Stimulated activated CD8-positive, alpha-beta memory T cell treated with anti-CD3 and anti-CD28 coated beads, Interleukin-7, amount 100 ng/mL, for 4 hours (primary cell): Measurements from ENCODE around the gene MTA2.
"Not testable (repeated sequence)": the region's sequence is repeated elsewhere in the genome, so short reads cannot be mapped to it uniquely, and the experiment has no call there.

Source experiments
- DNase-seq, 2 donors: peaks; one replicate each; pipeline ENCODE4 v3.0.0-alpha.2; 2020; ENCODE audit warnings: low read depth in 2 of 2

The MTA2 gene

GRCh38 chr11:62592146-62592815 is 9.4 kb downstream of the MTA2 start:
- no peak for DNase-seq

- DNase-seq = peak; percentile 91 to 97
These were observed 10.1 kb downstream of the MTA2 start, which contains the start of gene TUT1 for GRCh38 chr11:62591448-62592145. Gene TUT1 (minus strand): TSS chr11:62591523. CDS start chr11:62591485, 38 bp downstream.

GRCh38 chr11:62588966-62589637 is 12.6 kb downstream of the MTA2 start:
- no peak for DNase-seq

DNA sequence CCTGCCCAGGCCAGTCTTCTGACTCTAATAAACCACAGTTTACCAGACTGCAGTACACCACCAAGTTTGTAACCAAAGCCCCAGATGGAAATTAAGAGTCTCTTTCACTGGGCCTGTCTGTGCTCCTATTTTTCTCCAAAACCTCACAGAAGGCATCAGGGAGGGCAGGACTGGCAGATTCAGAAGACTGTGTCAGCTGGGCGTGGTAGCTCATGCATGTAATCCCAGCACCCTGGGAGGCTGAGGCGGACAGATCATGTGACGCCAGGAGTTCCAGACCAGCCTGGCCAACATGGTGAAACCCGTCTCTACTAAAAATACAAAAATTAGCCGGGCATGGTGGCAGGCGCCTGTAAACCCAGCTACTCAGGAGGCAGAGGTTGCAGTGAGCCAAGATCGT is 16.3 kb downstream of the MTA2 start:
- DNase-seq = not testable (repeated sequence)

- not testable (repeated sequence) for DNase-seq
These were observed 19.9 kb downstream of the MTA2 start for GRCh38 chr11:62581735-62582134.

- no peak for DNase-seq
These were observed 20.5 kb downstream of the MTA2 start for GRCh38 chr11:62580959-62581715.

DNA sequence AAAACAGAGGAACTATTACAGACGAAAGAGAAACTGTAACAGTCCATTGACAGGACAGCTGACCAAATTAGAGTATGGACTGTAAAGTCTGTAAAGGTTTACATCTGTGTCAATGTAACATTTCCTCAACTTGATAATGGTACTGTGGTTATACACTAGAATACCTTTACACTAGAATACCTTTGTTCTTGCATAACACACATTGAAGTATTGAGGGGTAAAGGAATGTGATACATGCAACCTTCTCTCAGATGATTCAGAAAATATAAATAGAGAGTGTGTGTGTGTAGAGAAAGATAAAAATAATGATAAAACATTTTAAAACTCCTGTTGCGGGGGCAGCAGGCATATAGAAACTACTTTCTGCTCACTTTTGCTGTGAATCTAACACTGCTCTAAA is 22.4 kb downstream of the MTA2 start:
- DNase-seq = no peak

DNA sequence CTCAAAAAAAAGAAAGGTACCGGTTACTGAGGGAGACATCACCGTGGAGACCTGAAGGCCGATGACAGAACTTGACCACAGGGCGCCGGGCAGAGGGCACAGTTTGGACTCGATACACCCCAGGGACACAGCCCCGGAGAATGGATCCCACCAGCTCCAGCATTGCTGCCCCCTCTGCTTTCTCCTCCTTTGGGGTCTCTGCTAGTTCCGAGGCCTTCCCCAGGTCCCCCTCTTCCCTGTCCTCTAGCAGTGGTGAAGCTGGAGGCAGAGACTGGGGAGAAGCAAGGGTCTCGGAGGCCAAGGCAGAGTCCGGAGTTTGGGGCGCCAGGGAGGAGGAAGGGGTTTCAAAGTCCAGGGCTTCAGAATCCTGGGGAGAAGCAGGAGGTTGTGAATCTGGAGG is 23.1 kb downstream of the MTA2 start:
- DNase-seq = no peak

DNA sequence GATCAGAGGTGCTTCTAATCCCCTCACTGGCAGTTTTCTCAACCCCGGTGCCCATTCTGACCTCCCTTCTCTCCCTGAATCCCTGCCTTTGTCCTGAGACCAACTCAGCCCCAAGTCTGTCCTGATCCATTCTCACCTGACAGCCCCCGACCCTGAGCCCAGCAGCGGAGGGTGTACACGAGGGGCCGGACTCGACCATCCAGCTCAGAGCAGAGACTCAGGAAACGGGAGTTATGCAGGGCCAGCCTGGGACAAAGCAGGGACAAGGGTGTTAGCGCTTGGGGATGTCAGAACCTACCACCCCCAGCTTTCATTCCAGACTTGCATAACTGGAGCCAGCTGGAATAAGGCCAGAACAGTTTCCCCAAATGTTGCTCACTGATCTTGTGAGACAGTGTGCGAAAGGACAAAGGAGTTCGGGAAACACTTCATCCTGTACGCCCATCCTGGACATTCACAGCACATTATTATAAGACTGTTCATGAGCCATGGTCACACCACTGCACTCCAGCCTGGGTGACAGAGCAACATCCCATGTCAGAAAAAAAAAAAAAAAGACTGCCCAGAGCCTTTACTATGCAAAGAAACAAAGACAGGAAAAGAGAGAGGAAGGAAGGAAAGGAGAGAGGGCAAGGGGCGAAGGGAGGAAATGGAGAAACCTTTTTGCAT is 24.5 kb downstream of the MTA2 start:
- DNase-seq = no peak

- DNase-seq = no peak
These were observed 25.8 kb downstream of the MTA2 start for GRCh38 chr11:62575837-62576236.

DNA sequence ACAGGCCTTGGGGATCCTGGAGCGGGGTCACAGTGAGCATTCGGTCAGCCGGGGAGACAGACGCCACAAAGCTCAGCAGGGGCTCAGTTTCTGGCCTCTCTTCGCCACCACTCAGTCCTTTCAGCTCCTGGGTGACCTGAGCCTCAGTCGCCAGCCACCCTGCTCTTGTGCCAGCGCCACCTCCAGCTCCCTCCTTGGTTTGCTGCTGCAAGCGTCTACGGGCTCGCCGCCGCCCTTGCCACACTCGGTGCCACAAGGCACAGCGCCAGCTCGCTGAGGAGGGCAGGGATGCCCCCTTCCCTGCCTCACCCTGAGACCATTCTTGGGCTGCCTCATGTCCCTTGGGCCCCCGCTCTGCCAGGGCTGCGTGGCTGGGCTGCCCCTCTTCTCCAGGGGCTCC is 26.5 kb downstream of the MTA2 start:
- DNase-seq = no peak

- DNase-seq = no peak
These were observed 27.1 kb downstream of the MTA2 start for GRCh38 chr11:62574363-62575071.

- DNase-seq = peak; percentile 97 to 98
These were observed 27.9 kb downstream of the MTA2 start, which contains the start of gene EEF1G for GRCh38 chr11:62573592-62574362. Gene EEF1G (minus strand): TSS chr11:62573891. CDS start chr11:62573842, 49 bp downstream.

DNA sequence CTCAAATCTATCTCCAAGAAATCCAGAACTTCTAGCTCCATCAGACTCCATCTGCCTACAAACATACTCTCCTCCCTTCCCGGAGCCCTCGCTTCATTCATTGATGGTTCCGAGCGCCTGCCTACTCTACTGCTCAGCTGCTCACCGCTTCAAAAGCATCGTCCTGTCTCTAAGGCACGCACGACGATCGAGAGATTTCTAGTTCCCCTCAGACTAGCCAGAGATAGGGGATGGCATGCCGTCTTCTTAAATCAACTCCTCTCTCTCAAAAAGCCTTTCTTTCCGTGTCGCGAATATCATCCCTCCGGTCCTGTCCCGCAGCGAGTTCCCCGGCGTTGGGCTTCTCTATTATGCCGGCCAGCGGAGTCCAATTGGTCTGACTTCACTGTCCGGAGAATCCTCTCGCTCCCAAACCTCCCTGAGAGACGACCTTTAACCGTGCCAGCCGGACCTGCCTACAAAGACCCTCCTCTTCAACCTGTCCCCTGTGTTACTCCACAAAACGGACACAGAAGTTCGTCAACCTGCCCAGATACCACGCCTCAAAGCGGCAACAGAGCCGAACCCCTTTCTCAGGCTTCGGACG is 28.6 kb downstream of the MTA2 start:
- peak in 1 of 2 donors; percentile 3 for DNase-seq

DNA sequence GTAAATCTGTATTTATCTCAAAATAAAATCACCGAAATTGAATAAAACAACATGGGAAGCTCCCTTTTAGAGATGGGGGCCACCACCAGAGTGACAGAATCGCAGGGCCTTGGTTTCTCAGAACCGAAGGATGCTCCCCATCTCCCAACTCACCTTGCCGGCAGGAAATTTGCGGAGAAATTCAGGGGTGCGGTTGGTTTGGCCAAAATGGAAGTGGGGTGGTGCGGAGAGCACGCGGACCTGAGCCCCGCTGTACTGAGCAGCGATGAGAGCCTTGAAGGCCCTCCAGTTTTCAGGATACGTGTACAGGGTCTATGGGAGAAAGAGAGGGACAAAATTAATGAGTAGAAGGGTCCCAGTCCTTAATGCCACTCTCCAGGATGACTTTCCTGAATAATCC is 29.2 kb downstream of the MTA2 start:
- DNase-seq = no peak

DNA sequence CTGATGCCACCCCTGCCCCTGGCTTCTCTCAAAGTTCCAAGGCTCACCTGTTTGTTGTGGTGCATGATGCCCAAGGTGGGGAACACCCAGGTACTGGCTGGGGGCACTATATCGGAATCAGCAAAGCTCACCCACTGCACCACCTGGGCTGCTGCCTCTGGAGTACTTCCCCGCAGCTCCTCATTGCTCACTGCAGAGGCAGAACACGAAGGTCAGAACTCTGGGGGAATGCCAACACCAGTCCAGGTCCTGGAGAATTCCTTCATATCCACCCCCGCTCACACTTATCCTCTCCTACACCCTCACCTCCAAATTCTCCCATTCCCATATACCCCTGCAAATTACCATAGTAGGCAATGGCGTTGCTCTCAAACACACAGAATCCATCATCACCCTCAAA is 30.2 kb downstream of the MTA2 start:
- DNase-seq = not testable (repeated sequence)

GRCh38 chr11:62570903-62571302 is 30.8 kb downstream of the MTA2 start:
- DNase-seq = not testable (repeated sequence)

DNA sequence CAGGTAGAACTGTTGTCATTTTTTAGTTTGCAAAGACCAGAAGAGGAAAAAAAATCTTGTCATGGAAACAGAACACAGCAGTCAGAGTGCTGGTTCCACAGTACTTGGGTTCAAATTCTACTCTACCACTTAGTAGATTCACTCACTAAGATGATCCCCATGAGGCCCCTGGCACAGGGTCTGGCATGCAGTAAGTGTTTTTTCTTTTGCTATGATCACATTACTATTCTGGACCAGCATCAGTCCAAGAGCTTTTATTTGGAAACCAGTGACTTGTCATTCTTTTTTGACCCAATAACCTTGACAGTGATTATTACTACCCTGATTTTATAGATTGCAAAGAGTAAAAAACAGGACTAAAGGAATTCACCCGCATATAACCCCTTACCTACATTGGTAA is 32.1 kb downstream of the MTA2 start:
- DNase-seq = no peak

GRCh38 chr11:62567018-62567633 is 34.5 kb downstream of the MTA2 start:
- DNase-seq = no peak
